ENCODE results near the gene HSPA6. TPM values are rescaled to one million over a fixed set of nuclear protein-coding genes. Genes with fewer than 3 reads are reported as not detected.
A peak's percentile ranks its signal among the peaks of the same experiment; 100 is the strongest.
"Not testable (repeated sequence)": the region's sequence is repeated elsewhere in the genome, so short reads cannot be mapped to it uniquely, and the experiment has no call there.

HSPA6 gene
- total RNA-seq, 1 experiment from 2014 or later, result 0.18 TPM

GRCh38 chr1:161532644-161533567, 8.6 kb downstream of the HSPA6 start:
- not testable (repeated sequence) for H3K27me3 ChIP-seq (replicated peaks); DNase-seq (ENCODE audit: low read depth in 1 of 2, low spot score in 2 of 2); H3K4me3 ChIP-seq

GRCh38 chr1:161537068-161537669, 12.8 kb downstream of the HSPA6 start:
- not testable (repeated sequence) for DNase-seq (ENCODE audit: low read depth in 1 of 2, low spot score in 2 of 2); H3K36me3 ChIP-seq; H3K4me3 ChIP-seq; H3K9me3 ChIP-seq (replicated peaks); H3K27ac ChIP-seq; H3K4me1 ChIP-seq (replicated peaks); H3K27me3 ChIP-seq (replicated peaks)

More at GRCh38 chr1:161532644-161533567, 8.6 kb downstream of the HSPA6 start:
- H3K36me3 ChIP-seq; H3K9me3 ChIP-seq (replicated peaks); H3K4me1 ChIP-seq (replicated peaks); H3K27ac ChIP-seq: not testable (repeated sequence)

GRCh38 chr1:161538925-161539479, 14.7 kb downstream of the HSPA6 start:
- H3K4me1 ChIP-seq (replicated peaks); H3K9me3 ChIP-seq (replicated peaks); H3K27ac ChIP-seq; H3K4me3 ChIP-seq; H3K27me3 ChIP-seq (replicated peaks); H3K36me3 ChIP-seq; DNase-seq (ENCODE audit: low read depth in 1 of 2, low spot score in 2 of 2): not testable (repeated sequence)

GRCh38 chr1:161539731-161540569, 15.6 kb downstream of the HSPA6 start:
- peak; percentile 90 to 92 for DNase-seq (ENCODE audit: low read depth in 1 of 2, low spot score in 2 of 2)
- not testable (repeated sequence) for H3K27ac ChIP-seq; H3K4me1 ChIP-seq (replicated peaks); H3K9me3 ChIP-seq (replicated peaks); H3K36me3 ChIP-seq; H3K27me3 ChIP-seq (replicated peaks)
- peak overlapping the region; percentile 35 for H3K4me3 ChIP-seq

- not testable (repeated sequence) for H3K4me1 ChIP-seq (replicated peaks); H3K9me3 ChIP-seq (replicated peaks); DNase-seq (ENCODE audit: low read depth in 1 of 2, low spot score in 2 of 2); H3K27me3 ChIP-seq (replicated peaks); H3K4me3 ChIP-seq; H3K36me3 ChIP-seq; H3K27ac ChIP-seq
Measured at GRCh38 chr1:161540570-161540960, 16.2 kb downstream of the HSPA6 start.

GRCh38 chr1:161542091-161542559, 17.8 kb downstream of the HSPA6 start:
- not testable (repeated sequence) for H3K9me3 ChIP-seq (replicated peaks); H3K36me3 ChIP-seq; H3K4me3 ChIP-seq; DNase-seq (ENCODE audit: low read depth in 1 of 2, low spot score in 2 of 2); H3K27me3 ChIP-seq (replicated peaks); H3K4me1 ChIP-seq (replicated peaks); H3K27ac ChIP-seq

- H3K9me3 ChIP-seq (replicated peaks); H3K27me3 ChIP-seq (replicated peaks); H3K4me3 ChIP-seq; DNase-seq (ENCODE audit: low read depth in 1 of 2, low spot score in 2 of 2); H3K36me3 ChIP-seq; H3K4me1 ChIP-seq (replicated peaks); H3K27ac ChIP-seq: not testable (repeated sequence)
Measured at GRCh38 chr1:161543125-161543524, 18.8 kb downstream of the HSPA6 start.

- H3K4me3 ChIP-seq; DNase-seq (ENCODE audit: low read depth in 1 of 2, low spot score in 2 of 2); H3K36me3 ChIP-seq; H3K27me3 ChIP-seq (replicated peaks); H3K9me3 ChIP-seq (replicated peaks); H3K4me1 ChIP-seq (replicated peaks); H3K27ac ChIP-seq: not testable (repeated sequence)
Measured at GRCh38 chr1:161545005-161545731, 20.8 kb downstream of the HSPA6 start.

GRCh38 chr1:161547995-161548741, 23.8 kb downstream of the HSPA6 start:
- not testable (repeated sequence) for H3K27me3 ChIP-seq (replicated peaks); DNase-seq (ENCODE audit: low read depth in 1 of 2, low spot score in 2 of 2); H3K27ac ChIP-seq; H3K4me3 ChIP-seq; H3K9me3 ChIP-seq (replicated peaks); H3K36me3 ChIP-seq; H3K4me1 ChIP-seq (replicated peaks)

- not testable (repeated sequence) for H3K9me3 ChIP-seq (replicated peaks); H3K4me1 ChIP-seq (replicated peaks); H3K36me3 ChIP-seq; H3K27ac ChIP-seq; DNase-seq (ENCODE audit: low read depth in 1 of 2, low spot score in 2 of 2); H3K4me3 ChIP-seq; H3K27me3 ChIP-seq (replicated peaks)
Measured at GRCh38 chr1:161548749-161549406, 24.5 kb downstream of the HSPA6 start.

- Histone ChIP-seq H3K27me3 (replicated peaks) (no peaks in the 10 kb centered on the region), H3K36me3 (no peaks in the 10 kb centered on the region), H3K4me3 (no peak within 1 kb of the TSS), H3K9me3 (replicated peaks) (no peaks in the 10 kb centered on the region), H3K27ac (no peak within 1 kb of the TSS), H3K4me1 (replicated peaks) (no peaks in the 10 kb centered on the region)
- DNase-seq (ENCODE audit: low read depth in 1 of 2, low spot score in 2 of 2), result no peak
Measured at GRCh38 chr1:161549652-161550051, 25.3 kb downstream of the HSPA6 start, which contains the start of gene FCGR3A. TSS of gene FCGR3A (minus strand) at chr1:161549818. CDS start at chr1:161549736, 82 bp downstream.

- H3K9me3 ChIP-seq (replicated peaks); H3K27ac ChIP-seq; H3K27me3 ChIP-seq (replicated peaks); DNase-seq (ENCODE audit: low read depth in 1 of 2, low spot score in 2 of 2); H3K4me3 ChIP-seq; H3K4me1 ChIP-seq (replicated peaks); H3K36me3 ChIP-seq: not testable (repeated sequence)
Measured at GRCh38 chr1:161550942-161551341, 26.6 kb downstream of the HSPA6 start.

Data from SJSA1 (cell line).